ENCODE data around the gene MUSK.
A peak's percentile ranks its signal among the peaks of the same experiment; 100 is the strongest.
"Not testable (repeated sequence)": the region's sequence is repeated elsewhere in the genome, so short reads cannot be mapped to it uniquely, and the experiment has no call there.

The MUSK gene

GRCh38 chr9:110810262-110810976 lies 141.8 kb downstream of the MUSK start:
- H3K27ac ChIP-seq, result no peak overlapping the region
- no peak for TF ChIP-seq CTCF (conservative IDR thresholded peaks at IDR 0.05)

- no peak for TF ChIP-seq CTCF (conservative IDR thresholded peaks at IDR 0.05)
- no peak overlapping the region for H3K27ac ChIP-seq
Observed at GRCh38 chr9:110812886-110813285, 144.3 kb downstream of the MUSK start.

DNA sequence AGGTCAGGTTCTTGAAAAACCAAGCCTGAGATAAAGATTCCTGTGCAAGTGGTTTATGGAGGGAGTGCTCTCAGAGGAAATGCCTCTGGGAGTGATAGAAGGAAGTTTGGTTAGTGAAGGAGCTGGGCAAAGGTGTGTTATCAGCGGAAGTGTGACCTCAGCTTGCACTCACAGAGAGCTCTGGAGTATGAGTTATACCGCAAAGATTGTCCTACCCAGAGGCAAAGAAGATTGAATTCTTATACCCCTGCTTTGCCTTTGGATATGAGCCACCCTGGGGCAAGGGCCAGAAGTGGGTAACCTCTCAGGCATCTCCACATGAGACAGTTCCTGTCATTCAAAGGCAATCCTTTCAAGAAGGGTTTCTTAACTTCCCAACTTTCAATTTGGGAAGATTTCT lies 145.6 kb downstream of the MUSK start:
- H3K27ac ChIP-seq, result no peak overlapping the region
- no peak for TF ChIP-seq CTCF (conservative IDR thresholded peaks at IDR 0.05)

DNA sequence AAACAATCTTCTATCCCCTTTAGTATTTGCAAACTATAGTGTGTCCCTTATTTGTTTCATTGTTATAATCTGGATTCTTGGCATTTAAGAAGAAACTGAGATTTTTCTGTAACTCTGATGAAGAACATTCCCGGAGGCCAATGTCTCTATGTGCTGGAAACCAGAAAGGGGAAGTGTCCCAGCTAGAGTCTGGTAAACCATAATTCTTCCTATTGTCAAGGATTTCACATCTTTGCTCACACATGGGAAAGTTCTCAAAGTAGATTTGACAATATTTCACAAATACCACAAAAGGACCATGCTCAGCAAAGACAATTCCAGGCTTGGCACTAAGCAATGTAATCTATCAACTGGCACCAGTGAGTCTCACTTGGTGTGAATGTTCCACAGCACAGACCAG lies 146.8 kb downstream of the MUSK start:
- no peak overlapping the region for H3K27ac ChIP-seq
- no peak for TF ChIP-seq CTCF (conservative IDR thresholded peaks at IDR 0.05)

- no peak for TF ChIP-seq CTCF (conservative IDR thresholded peaks at IDR 0.05)
- no peak overlapping the region for H3K27ac ChIP-seq
Observed at GRCh38 chr9:110820381-110820780, 151.8 kb downstream of the MUSK start.

DNA sequence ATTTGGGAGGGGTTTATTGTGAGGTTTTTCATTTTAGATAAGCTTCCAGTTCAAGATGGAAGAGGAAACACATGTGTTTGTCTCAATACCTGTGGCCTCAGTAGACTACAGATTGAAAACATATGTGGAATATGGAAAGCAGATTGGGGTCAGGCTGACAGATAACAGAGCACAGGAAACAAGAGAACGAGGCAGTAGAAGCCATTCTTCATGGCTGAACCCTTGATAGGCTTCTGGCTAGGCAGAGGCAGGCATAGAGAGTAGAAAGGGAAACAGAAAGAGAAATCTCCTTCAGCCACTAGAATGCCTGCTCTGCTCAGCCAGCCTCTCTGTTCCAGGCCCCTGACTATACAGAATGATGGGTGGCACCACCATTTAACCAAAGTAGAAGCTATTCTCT lies 152.5 kb downstream of the MUSK start:
- TF ChIP-seq CTCF (conservative IDR thresholded peaks at IDR 0.05), result no peak
- H3K27ac ChIP-seq, result no peak overlapping the region

GRCh38 chr9:110825129-110825528 lies 156.5 kb downstream of the MUSK start:
- not testable (repeated sequence) for H3K27ac ChIP-seq

DNA sequence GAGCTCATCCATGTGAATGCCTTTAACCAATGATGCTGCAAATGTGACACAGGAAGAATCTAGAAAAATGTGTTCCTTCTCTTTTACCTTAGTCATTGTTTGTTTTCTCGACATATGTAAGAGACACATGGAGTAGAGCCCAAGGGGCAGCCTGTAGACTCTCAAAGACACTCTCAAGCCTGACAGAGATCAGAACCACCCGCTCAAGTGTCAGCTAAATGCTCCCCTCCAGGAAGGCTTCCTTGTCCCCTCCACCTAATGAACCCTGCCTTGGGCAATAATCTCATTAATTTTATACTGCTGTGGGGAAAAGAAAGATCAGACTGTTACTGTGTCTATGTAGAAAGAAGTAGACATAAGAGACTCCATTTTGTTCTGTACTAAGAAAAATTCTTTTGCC lies 157.4 kb downstream of the MUSK start:
- H3K27ac ChIP-seq, result peak overlapping the region; percentile 71
- TF ChIP-seq CTCF (conservative IDR thresholded peaks at IDR 0.05), result no peak

- H3K27ac ChIP-seq, result peak overlapping the region; percentile 71
Observed at GRCh38 chr9:110826400-110826799, 157.8 kb downstream of the MUSK start.

All from VCaP (cell line).